Vagina (tissue), 2 donors: Measurements from ENCODE around the gene PSG4.
"Not testable (repeated sequence)": the region's sequence is repeated elsewhere in the genome, so short reads cannot be mapped to it uniquely, and the experiment has no call there.

Source experiments
- CTCF ChIP-seq, 3 experiments: fragments of 450-650 bp in 2 of 3; fragments of 200-600 bp in 1 of 3; sonication (generic) in 1 of 3; IDR thresholded peaks; one replicate each; pipeline ENCODE4 v1.5.1; 2017 to 2019; ENCODE audit warnings: antibody characterized with exemption in 3 of 3, mild to moderate bottlenecking in 2 of 3, moderate library complexity in 2 of 3
- POLR2A ChIP-seq, 2 donors: fragments of 450-650 bp; IDR thresholded peaks; one replicate each; pipeline ENCODE4 v1.6.1; 2017; ENCODE audit warnings: antibody characterized with exemption in 2 of 2, mild to moderate bottlenecking in 2 of 2, moderate library complexity in 2 of 2
- POLR2AphosphoS5 ChIP-seq, 2 donors: sonication (generic); formaldehyde crosslinking; IDR thresholded peaks; one replicate each; pipeline ENCODE4 v1.9.0; 2017; ENCODE audit warnings: antibody characterized with exemption in 2 of 2, mild to moderate bottlenecking in 2 of 2, low read depth in 1 of 2; ENCODE audit not compliant: insufficient read depth in 1 of 2

GRCh38 chr19:43192381-43193155 is 12.9 kb downstream of the PSG4 start:
- TF ChIP-seq POLR2A (IDR thresholded peaks at IDR 0.05); CTCF (IDR thresholded peaks at IDR 0.05); POLR2AphosphoS5 (IDR thresholded peaks at IDR 0.05; ENCODE audit: insufficient read depth in 1 of 2, low read depth in 1 of 2): not testable (repeated sequence)
